Measurements from ENCODE around the gene C1RL.
A peak's percentile ranks its signal among the peaks of the same experiment; 100 is the strongest.

DNA sequence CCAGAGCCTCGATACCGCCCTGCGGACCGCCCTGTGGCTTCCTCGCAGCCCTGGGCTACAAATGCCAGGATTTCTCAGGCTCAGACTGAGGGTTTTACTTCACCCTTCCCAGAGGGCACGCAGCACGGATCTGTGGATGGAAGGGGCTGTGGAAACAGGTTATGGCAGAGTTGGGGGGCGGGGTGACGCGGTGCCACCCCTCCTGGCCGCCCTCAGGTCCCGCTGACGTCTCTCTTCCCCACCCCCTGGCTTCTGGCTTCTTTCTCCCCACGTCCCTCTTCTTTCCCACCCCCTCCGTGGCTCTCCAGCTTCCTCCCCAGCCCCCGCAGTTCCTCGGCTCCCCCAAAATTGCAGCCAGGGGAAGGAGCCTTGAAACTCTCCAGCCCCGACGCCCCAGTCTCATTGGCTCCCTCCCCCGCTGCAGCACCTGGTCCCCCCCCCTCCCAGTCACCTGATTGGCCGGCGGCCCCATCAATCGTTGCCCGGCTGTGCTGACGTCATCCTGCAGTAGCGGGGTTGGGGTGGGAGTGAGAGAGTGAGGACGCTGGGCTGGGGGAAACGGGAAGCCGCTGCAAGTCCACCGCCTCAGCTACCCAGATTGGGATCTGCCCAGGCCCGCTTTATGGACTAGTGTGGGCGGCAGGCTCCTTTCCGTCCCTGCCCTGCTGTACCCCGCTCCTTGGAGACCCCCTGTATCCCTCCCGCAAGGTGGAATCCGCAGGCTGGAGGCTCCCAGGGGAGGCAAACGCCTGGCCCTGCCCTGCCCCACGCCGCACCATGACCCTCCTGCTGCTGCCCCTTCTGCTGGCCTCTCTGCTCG lies 21.1 kb upstream of the C1RL start, which contains the start of gene CLSTN3:
- TF ChIP-seq, protein P1, sequence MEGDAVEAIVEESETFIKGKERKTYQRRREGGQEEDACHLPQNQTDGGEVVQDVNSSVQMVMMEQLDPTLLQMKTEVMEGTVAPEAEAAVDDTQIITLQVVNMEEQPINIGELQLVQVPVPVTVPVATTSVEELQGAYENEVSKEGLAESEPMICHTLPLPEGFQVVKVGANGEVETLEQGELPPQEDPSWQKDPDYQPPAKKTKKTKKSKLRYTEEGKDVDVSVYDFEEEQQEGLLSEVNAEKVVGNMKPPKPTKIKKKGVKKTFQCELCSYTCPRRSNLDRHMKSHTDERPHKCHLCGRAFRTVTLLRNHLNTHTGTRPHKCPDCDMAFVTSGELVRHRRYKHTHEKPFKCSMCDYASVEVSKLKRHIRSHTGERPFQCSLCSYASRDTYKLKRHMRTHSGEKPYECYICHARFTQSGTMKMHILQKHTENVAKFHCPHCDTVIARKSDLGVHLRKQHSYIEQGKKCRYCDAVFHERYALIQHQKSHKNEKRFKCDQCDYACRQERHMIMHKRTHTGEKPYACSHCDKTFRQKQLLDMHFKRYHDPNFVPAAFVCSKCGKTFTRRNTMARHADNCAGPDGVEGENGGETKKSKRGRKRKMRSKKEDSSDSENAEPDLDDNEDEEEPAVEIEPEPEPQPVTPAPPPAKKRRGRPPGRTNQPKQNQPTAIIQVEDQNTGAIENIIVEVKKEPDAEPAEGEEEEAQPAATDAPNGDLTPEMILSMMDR (IDR thresholded peaks at IDR 0.05 in 8 of 11, conservative IDR thresholded peaks at IDR 0.05 in 3 of 11), result peak in 1 of 11 experiments; percentile 12
- TF ChIP-seq POLR2A (IDR thresholded peaks at IDR 0.05) (no peak), POLR2AphosphoS5 (IDR thresholded peaks at IDR 0.05) (peak; percentile 60 to 77 (median 62))

All from spleen (tissue), 7 donors.